Testis (tissue), 2 donors: ENCODE results near the gene MS4A15.

Experiments used
- POLR2A ChIP-seq: fragments of 450-650 bp; IDR thresholded peaks from one replicate; pipeline ENCODE4 v1.6.1; 2017; ENCODE audit warnings: antibody characterized with exemption, mild to moderate bottlenecking, moderate library complexity
- TF ChIP-seq, protein P1 (sequence below), 3 experiments: fragments of 450-650 bp in 2 of 3; fragments of 200-600 bp in 1 of 3; sonication (generic) in 1 of 3; IDR thresholded peaks; one replicate each; pipeline ENCODE4 v1.5.1; 2016 to 2019; ENCODE audit warnings: antibody characterized with exemption in 3 of 3, mild to moderate bottlenecking in 2 of 3, moderate library complexity in 1 of 3

DNA sequence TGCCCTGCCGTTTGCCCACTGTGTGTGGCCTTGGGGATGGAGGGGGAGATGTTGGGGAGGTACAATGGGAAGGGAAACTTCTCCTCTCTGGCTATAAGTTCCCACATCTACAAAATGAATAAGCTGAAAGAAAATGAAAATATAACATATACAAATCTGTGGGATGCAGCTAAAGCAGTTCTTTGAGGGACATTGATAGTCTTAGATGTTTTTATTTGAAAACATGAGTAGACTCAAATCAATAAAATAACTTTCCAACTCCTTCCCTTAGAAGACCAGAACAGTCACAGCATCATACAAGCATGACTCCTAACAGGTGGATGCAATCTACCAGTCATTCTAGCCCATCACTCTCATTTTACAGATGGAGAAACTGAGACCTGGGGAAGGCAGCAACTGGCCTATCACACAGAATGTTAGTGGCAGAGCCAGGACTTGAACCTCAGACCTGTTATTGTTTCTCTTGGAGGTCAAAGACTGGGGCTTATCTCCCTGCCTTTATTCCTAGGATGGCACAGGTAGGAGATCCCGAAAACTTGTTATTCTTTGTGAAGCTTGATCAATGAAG, 60.0 kb downstream of the MS4A15 start:
- TF ChIP-seq, protein P1, sequence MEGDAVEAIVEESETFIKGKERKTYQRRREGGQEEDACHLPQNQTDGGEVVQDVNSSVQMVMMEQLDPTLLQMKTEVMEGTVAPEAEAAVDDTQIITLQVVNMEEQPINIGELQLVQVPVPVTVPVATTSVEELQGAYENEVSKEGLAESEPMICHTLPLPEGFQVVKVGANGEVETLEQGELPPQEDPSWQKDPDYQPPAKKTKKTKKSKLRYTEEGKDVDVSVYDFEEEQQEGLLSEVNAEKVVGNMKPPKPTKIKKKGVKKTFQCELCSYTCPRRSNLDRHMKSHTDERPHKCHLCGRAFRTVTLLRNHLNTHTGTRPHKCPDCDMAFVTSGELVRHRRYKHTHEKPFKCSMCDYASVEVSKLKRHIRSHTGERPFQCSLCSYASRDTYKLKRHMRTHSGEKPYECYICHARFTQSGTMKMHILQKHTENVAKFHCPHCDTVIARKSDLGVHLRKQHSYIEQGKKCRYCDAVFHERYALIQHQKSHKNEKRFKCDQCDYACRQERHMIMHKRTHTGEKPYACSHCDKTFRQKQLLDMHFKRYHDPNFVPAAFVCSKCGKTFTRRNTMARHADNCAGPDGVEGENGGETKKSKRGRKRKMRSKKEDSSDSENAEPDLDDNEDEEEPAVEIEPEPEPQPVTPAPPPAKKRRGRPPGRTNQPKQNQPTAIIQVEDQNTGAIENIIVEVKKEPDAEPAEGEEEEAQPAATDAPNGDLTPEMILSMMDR (IDR thresholded peaks at IDR 0.05) = no peak
- no peak for TF ChIP-seq POLR2A
